Stimulated activated CD4-positive, alpha-beta T cell treated with anti-CD3 and anti-CD28 coated beads, TNF-alpha, amount 100 ng/mL, for 1 hour (primary cell): ENCODE results near the gene FHIP1B.

ENCODE experiments used
- DNase-seq, 3 donors: peaks; one replicate each; pipeline ENCODE4 v3.0.0-alpha.2; 2020; ENCODE audit warnings: low read depth in 3 of 3, low spot score in 1 of 3

The FHIP1B gene

DNA sequence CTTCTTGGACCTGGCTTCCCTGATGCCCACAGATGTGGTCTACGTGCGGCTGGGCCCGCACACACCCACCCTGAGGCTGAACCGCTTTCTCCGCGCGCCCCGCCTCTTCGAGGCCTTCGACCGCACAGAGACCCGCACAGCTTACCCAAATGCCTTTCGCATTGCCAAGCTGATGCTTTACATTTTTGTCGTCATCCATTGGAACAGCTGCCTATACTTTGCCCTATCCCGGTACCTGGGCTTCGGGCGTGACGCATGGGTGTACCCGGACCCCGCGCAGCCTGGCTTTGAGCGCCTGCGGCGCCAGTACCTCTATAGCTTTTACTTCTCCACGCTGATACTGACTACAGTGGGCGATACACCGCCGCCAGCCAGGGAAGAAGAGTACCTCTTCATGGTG, 5.7 kb upstream of the FHIP1B start:
- no peak for DNase-seq

DNA sequence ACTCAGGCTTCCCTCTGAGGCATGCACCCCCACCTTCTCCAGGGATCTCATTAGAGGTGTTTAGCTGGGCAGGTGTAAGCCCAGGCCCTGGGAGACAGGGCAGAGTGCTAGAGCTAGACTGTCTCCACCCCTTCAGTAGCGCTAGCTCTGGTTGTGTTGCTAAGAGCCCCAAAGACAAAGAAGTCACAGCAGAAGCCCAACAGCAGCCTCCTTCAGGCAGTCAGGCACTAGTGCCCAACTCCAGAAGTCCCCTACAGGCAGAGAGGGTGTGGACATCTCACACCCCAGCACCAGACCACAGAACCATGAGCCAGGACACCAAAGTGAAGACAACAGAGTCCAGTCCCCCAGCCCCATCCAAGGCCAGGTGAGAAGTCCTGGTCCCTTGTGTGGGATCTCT, 4.5 kb upstream of the FHIP1B start, which contains the start of gene CNGA4:
Gene CNGA4, plus strand, starts transcription at position 188 of the 400 bp plus-strand sequence. Its CDS starts 118 bp downstream, at position 306.
- no peak for DNase-seq

DNA sequence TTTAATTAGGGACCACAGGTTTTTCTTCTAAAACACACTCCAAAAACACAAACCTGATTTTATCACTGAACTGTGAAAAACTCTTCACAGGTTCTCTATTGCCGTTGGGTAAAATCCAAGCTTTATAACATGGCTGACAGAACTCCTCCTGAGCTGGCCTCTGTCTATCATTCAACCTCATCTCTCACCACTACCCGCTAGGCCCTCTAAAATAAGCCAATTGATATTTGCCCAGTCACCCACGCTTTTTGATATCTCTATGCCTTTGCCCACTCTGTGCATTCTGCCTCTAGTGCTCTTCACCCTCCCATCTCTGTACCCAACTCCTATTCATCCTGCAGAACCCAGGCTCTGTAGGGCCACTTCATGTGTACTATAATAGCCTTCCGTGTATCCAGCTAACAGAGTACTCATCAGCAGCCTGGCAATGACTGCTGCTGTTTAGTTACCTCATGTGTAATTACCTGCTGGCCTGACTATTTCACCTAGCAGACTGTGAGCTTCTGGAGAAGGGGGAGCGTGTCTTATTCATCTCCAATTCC, 3.4 kb upstream of the FHIP1B start:
- DNase-seq, result no peak

DNA sequence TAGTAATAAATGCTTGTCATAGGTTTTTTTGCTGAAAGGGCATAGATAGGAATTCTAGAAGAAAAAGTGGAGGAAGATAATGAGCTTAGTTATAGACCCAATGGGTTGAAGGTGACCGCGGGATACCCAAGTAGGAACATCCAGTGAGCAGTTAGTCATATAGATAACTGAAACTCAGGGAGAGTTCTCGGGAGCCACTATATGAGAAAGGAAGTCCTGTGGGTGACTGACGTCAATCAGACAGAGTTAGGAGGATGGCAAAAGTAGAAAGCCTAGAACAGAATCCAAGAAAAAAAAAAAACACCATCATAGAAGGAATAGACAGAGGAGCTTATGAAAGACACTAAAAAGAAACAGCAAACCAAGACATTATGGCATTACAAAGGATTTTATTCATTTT, 2.8 kb upstream of the FHIP1B start:
- no peak for DNase-seq

DNA sequence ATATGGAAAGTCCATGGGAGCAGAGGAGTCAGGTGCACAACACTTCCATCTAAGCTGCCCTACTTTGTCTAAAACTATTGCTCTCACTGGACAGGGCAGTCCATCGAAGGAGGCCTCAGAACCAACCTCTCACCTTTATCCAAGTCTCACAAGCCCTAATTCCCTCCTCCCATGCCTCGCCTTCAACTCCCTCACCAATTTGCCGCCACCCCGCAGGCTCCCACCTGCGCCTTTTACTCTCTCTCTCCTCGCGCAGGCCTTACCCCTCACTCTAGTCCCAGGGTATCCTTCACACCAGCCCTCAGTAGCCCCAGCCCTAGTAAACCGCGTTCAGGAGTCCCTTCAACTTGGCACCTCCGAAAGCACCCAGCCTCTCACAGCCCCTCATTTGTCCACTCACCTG, 451 bp downstream of the FHIP1B start:
- no peak for DNase-seq

DNA sequence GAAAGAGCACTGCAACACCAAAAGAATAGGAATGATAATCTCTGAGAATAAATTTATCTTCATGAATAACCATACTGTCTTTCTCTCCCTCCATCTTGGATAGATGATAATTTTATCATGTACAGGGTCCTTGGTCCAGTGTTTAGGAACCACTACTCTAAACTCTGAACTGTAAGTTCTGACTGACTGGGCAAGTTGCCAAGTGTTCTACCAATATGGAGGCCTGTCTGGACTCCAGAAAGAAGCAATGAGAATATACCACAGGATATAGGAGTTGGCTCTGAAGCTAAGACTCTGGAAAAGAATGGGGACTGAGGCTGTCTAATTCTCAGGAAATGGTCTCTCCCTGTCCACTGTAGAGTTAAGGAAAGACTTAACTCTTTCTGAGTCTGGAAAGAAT, 1.5 kb downstream of the FHIP1B start:
- DNase-seq, result no peak

DNA sequence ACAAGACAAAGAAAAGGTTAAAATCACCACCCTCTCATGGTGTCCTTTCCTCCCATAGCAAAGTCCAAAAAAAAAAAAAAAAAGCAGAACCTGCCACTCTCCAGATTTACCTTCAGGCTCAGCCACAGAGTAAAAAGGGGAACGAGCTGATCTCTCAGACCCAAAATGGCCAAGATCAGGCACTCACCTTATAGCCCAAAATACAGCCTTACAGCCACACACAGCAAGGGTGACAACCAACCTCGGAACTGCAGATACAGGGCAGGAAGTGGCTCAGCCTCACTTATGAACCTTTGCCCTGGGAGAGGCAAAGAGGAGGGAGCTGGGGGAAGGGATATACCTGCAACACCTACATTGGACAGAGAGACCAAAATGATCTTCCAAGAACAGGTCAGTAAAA, 4.5 kb downstream of the FHIP1B start:
- no peak for DNase-seq

DNA sequence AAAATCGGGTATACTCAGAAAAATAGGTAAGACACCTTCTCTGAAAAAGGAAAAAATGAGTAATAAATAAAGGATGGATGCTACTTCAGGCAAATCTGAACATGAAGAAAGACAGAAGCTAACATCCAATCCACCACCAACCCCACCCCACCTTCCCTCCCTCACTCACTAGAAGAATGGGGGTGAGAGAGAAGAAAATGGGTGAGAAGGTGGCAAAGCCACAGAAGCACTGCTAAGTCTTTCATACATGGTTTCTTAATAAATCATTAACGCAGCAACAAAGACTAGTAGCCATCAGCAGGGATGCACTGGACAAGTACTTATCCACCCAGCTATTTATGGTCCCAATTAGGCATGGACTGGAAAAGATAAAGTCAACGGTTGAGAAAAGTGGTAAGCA, 5.9 kb downstream of the FHIP1B start:
- no peak for DNase-seq

DNA sequence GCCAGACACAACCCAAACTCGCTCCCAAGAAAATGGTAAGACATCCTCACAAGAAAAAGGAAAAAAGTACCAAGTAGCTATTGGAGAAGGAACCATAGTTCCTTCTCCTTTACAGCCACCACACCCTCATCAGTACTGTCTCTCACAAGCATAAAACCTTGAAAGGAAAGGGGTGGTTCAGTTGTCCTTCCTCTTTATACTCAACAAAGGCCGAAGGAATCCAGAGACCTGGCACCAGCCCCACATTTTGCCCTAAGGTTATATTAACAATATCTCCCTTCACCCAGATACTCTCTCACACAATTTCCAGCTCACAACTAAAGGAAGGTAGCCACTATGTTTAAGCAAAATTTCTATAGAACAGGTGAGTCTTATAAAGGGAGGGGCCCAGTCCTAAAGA, 8.5 kb downstream of the FHIP1B start:
- no peak for DNase-seq

DNA sequence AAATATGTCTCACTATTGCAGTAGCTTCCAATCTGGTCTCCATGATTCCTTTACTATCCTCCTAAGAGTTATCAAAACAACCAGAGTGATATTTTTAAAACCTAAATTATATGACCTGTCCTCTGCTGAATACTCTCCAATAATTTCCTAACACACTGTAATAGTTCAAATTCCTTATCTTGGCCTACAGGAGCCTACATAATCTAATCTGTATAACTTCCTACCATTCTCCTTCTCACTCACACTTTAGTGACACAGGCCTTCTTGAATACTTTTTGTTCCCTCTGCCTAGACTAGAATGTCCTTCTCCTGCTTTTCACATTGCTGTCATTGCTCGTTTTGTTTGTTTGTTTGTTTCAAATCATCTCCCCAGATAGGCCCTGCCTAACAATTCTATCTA, 9.4 kb downstream of the FHIP1B start:
- no peak for DNase-seq

DNA sequence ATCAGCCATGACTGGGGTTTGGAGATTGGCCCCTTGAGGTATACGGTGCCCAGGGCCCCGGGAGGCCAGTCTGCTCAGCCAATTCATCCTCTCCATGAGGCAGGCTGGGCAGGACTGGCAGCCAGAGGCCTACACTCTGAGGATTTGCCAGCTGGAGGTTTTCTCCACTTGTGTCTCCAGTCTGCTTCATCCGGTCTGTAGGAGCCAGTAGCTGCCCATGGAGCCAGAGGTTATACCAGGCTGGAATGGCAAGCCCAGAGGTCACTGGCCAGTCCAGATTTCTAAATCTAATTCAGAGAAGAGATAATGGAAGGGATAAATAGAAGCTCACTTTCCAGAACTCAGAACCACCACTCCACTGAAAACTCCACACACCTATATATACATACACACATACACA, 10.0 kb downstream of the FHIP1B start:
- DNase-seq, result no peak

DNA sequence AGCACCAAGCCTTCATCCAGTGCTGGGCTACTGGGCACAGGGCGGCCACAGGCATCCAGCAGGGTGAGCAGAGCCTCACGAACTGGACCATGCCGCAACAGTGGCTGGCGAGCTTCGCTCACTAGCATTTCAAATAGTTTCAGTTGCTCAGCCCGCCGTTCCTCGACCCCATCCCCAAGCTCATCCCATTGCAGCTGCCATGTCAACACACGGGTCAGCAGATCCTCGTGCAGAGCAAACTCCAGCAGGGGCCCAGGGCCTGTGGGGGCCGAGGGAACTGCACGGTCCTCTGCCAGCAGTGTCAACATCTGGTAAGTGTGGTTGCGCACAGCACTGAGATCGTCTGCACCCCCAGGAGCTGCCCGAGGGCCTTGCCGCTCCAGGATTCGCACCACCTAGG, 10.6 kb downstream of the FHIP1B start:
- no peak for DNase-seq

DNA sequence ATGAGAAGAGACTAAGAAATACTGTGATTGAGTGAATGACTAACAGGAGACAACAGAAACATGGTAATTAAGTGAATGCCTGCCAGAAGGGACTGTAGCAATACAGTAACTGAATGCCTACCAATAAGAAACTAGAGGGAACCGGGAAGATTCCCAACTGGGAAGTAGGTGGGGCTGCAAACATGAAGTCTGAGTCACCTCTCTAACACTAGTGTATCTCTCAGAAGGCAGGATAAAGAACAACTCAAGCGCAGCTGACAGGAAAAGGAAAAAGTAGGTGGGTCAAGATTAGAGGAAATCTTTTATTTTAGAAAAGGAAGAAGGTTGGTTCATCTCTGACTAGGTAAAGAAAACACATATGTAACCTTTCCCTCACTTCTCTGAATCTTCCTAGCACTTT, 15.1 kb downstream of the FHIP1B start:
- no peak for DNase-seq

DNA sequence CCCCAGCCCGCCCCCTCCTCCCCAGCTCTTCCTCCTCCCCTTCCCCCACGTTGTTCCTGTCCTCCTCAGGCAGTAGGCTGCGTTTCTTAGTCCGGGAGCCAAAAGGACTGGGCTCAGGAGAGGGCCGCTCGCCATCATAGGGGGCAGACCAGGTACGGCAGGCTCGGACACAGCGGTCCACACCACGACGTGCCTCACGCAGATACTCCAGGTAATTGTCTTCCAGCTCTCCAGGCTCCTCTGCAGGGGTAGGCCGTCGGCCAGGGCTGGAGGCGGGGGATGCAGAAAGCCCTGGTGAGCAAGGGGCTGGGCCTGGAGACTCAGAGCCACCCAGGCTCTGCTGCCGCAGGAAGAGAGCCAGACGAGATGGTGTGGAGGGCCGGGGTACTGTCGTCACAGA, 16.7 kb downstream of the FHIP1B start:
- no peak for DNase-seq

DNA sequence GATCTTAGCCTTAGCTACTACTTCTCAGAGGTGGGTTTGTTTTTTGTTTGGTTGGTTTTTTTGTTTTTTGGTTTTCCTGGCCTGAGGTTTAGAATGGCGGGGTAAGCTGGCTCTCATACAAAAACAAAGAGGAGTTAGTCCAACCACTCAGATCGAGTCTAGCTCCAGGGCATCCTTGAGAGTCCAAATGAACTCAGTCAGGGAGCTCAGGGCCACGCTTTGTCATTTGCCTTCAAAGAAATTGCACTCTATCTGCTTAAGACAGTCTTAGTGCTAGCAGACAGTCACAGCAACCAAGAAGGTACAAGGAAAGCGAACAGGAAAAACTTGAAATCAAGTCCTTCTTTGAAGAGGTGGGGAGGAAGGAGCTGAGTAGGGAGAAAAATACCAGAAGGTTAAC, 17.9 kb downstream of the FHIP1B start:
- DNase-seq, result no peak

DNA sequence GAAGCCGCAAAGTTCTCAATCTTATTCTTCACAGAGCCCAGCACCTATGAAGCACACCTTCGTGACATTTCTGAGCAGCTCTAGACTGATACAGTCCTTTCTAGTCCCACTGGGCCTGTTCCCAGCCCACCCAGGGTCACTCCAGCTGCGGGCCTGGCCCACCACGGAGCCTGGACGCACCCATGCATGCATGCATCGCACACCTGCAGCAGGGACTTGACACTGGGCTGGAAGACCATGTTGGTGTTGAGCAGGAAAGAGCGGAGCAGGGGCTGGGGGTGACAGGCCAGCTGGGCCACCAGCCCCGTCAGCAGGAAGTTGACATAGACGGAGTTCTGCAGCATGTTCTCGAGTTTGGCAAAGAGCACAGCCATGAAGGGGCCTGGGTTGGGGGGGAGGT, 19.9 kb downstream of the FHIP1B start:
- DNase-seq, result no peak

DNA sequence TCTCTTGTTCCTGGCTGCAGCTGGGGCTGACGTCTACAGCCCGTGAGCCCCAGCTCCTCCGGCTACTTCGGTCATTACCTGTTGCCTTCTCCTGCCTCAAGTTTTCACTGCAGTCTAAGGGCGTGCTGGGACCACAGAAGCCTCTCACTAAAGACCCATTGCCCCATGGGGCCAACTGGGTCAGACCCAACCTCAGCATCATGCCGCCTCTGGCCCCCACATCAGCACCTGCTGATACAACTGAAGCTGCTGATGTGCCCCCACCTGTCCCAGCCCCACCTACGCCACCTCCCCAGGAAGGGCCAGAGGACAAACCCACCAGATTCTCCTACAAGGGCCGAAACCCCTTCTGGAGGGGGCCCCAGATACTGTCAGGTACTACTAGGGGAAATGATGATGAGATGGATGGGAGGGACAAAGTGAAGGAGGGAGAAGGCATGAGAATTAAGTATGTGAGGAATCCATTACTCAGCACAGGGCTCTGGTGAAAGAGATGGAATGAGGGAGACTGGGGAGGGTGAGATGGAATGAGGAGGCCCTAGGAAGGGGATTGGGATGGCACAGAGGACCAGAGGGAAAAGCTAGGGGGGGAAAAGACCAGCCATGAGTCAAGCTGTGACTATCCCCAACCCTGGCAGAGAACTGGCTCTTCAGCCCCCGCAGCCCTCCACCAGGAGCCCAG, 24.0 kb downstream of the FHIP1B start:
- no peak for DNase-seq

DNA sequence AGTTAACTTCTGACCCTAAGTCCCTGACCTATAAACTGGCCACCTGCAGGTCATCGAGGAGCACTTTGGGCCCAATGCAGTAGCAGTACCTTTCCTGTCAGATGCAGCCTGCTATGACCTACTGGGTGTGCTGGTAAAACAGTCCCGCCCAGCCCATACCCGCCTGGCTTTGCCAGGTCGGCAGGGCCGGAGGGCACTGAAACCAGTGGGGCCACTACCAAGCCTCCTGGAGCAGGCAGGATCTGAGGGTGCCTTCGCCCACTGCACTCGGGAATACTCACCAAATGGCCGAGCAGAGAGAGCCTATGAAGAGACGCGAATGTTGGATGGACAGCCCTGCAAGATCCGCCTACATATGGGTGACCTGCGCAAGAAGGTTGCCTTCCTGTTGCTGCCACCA, 24.6 kb downstream of the FHIP1B start:
- DNase-seq, result no peak

DNA sequence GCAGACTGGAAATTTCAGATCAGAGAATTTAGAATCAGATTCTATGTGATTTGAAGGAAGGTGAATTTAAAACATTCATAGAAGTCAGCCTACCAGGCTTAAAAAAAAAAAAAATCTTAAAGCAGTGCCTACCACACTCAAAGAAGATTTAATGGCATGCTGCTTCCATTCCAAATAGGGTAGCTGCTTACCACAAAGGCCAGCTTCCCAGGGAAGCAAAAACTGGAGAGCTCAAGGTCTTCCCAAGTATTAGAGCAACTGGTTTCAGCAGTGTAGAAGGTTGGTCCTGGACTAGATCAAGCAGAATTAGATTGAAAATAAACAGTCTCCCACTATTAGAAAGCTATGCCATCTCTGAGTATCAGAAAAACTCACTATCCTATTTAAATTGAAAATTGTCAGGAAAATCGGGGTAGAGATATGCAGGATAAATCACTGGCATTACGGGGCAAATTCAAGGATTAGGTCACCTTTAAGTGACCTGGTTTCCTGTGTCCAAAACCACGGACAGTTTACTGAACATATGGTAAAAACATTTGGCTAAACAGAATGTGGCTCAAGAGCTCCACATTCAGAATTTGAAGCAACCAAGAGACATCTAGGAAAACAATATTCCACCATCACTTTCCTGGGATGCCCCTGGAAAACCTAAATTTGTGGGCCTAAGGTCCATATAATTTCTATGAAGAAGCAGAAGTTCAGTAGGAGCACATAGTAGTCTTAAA, 27.8 kb downstream of the FHIP1B start:
- no peak for DNase-seq

DNA sequence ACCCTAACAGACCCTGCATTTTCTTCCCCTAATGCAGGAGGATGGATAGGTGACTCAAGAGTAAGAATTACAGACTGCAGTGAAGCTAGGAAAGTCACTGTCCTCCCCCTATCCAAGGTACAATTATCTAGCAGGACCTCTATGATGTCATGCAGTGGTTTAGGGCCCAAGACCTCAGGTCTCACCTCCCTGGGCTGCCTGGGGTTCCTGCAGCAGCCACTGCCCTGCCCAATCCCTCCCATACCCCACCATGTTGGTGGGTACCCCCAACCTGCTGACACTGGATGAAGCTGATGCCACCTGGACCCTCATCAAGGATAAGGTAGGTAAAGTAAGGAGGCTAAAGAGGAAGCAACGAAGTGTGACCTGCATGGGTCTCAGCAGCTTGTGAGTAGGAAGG, 29.1 kb downstream of the FHIP1B start, which contains the start of gene C11orf42:
Gene C11orf42, plus strand, starts transcription at position 192 of the 400 bp plus-strand sequence. Its CDS starts 59 bp downstream, at position 251.
- no peak for DNase-seq

DNA sequence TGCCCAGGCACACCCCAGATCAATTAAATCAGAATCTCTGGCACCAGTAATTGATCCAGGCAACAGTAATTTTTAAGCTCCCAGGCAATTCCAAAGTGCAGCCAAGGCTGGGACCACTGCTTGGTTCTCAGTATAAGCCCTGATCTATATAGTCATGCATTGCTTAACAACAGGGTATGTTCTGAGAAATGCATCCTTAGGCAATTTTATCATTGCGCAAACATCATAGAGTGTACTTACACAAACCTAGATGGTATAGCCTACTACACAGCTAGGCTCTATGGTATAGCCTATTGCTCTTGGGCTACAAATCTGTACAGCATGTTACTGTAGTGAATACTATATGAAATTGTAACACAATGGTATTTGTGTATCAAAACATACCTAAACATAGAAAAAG, 29.7 kb downstream of the FHIP1B start:
- no peak for DNase-seq

DNA sequence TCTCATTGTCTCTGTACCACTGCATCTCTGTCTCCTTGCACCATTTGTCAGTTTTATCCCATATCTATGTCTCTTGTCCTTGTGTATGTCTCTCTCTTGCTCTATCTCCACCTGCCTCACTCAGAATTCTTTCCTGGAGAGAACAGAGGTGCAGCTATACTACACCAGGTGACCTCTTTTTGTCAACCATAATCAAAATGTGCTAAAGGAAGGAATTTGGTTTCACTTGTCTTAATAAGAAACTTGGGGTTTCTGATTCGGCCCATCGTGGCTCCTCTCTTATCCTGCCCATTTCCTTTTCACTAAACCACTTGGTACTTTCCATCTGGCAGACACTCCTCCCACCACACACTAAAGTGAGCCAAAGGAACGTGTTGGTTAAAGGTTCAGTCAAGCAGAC, 31.1 kb downstream of the FHIP1B start:
- DNase-seq, result no peak

DNA sequence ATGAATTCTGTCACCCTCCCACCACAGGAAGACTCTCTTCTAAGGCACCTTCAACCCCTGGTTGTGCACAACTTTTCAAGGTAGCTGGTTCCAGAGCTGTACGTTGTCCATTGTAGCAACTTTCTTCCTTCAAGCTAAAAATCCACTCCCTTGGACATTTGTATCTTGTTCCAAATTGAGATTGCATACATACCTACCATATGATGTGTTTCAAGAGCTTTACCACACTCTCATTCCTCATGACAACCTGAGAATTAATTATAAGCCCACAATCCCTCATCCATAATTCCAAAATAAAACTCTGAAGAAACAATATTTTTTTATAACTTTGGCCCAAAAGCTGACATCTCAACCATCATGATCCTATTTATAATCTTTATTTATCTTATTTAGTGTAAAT, 32.4 kb downstream of the FHIP1B start:
- DNase-seq, result no peak
